ENCODE measurements around the gene MS4A10.

GRCh38 chr11:60847281-60847680 lies 62.1 kb downstream of the MS4A10 start:
- TF ChIP-seq POLR2A (IDR thresholded peaks at IDR 0.05): no peak
- TF ChIP-seq CTCF (IDR thresholded peaks at IDR 0.05 in 8 of 11, conservative IDR thresholded peaks at IDR 0.05 in 3 of 11): no peak

Data from spleen (tissue), 7 donors.